ENCODE data around the gene VAC14.

Gene VAC14

DNA sequence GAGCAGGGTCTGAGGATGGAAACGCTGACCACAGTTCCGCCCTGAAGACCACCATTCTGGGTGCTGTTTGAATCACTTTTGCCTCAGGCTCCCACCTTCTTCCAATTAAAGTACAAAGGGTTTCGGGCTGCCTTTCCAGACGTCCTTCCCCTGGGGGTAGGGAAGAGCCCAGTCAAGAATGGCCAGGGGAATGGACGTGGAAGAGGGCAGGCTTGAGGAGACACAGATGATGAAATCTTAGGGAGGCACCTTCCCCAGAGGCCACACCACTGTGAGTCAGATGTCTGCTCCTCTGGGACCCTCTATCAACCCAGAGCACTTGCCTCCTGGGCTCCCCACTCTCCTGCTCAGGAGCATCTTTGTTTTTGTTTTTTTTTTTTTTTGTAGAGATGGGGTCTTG is 87.6 kb downstream of the VAC14 start:
- no peak for TF ChIP-seq POLR2AphosphoS5 (IDR thresholded peaks at IDR 0.05; ENCODE audit: low read depth, low read length)

DNA sequence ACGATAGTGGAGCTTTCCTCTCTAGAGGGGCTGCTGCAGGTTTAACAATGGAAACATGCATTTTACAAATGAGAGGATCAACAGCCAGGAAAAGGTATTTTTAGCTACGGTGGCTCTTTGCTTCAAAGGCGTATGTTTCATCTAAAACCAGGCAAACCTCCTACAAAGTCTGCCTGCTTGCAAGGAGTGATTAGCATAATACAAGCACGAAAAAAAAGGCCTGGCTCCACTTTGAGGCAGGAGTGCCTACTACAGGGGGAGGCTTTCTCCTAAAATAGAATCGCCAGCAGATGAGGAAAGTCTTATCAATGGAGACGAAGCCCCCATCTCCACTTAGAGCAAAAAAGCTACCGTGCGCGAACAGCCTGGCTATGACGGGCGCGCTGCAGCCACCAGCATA is 88.0 kb downstream of the VAC14 start:
- TF ChIP-seq SIN3A (IDR thresholded peaks at IDR 0.05; ENCODE audit: borderline replicate concordance, insufficient read depth, low read length) (no peak), TAF1 (IDR thresholded peaks at IDR 0.05; ENCODE audit: borderline replicate concordance, insufficient read depth, low read length) (no peak)
- TF ChIP-seq, protein P1, sequence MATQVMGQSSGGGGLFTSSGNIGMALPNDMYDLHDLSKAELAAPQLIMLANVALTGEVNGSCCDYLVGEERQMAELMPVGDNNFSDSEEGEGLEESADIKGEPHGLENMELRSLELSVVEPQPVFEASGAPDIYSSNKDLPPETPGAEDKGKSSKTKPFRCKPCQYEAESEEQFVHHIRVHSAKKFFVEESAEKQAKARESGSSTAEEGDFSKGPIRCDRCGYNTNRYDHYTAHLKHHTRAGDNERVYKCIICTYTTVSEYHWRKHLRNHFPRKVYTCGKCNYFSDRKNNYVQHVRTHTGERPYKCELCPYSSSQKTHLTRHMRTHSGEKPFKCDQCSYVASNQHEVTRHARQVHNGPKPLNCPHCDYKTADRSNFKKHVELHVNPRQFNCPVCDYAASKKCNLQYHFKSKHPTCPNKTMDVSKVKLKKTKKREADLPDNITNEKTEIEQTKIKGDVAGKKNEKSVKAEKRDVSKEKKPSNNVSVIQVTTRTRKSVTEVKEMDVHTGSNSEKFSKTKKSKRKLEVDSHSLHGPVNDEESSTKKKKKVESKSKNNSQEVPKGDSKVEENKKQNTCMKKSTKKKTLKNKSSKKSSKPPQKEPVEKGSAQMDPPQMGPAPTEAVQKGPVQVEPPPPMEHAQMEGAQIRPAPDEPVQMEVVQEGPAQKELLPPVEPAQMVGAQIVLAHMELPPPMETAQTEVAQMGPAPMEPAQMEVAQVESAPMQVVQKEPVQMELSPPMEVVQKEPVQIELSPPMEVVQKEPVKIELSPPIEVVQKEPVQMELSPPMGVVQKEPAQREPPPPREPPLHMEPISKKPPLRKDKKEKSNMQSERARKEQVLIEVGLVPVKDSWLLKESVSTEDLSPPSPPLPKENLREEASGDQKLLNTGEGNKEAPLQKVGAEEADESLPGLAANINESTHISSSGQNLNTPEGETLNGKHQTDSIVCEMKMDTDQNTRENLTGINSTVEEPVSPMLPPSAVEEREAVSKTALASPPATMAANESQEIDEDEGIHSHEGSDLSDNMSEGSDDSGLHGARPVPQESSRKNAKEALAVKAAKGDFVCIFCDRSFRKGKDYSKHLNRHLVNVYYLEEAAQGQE (IDR thresholded peaks at IDR 0.05; ENCODE audit: insufficient read depth in 1 of 2, low read depth in 2 of 2, low read length in 2 of 2): no peak

DNA sequence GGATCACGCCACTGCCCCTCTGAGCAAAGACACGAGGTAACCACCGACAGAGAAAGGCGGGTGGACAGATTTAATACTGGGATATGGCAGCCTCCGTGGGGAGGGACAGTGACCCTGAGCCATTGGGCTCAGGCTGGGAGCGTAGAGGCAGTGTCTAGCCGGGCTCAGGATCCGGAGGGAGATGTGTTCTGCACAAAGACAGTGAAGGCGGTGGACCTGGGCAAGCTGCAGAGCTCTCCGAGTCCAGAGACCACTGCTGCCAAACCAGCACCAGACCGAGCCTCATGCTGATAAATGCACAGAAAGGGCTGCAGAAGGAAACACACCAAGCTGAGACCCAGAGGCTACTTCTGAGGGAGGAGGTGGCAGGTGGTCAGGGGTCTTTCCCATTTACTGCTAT is 88.6 kb downstream of the VAC14 start:
- TF ChIP-seq SIN3A (IDR thresholded peaks at IDR 0.05; ENCODE audit: borderline replicate concordance, insufficient read depth, low read length) (no peak), TAF1 (IDR thresholded peaks at IDR 0.05; ENCODE audit: borderline replicate concordance, insufficient read depth, low read length) (no peak), FOXP2 (optimal IDR thresholded peaks at IDR 0.05; ENCODE audit: borderline replicate concordance, extremely low read depth, extremely low read length, insufficient read depth) (no peak), POLR2AphosphoS5 (IDR thresholded peaks at IDR 0.05; ENCODE audit: low read depth, low read length) (no peak)
- TF ChIP-seq, protein P1 (IDR thresholded peaks at IDR 0.05; ENCODE audit: insufficient read depth in 1 of 2, low read depth in 2 of 2, low read length in 2 of 2): no peak

DNA sequence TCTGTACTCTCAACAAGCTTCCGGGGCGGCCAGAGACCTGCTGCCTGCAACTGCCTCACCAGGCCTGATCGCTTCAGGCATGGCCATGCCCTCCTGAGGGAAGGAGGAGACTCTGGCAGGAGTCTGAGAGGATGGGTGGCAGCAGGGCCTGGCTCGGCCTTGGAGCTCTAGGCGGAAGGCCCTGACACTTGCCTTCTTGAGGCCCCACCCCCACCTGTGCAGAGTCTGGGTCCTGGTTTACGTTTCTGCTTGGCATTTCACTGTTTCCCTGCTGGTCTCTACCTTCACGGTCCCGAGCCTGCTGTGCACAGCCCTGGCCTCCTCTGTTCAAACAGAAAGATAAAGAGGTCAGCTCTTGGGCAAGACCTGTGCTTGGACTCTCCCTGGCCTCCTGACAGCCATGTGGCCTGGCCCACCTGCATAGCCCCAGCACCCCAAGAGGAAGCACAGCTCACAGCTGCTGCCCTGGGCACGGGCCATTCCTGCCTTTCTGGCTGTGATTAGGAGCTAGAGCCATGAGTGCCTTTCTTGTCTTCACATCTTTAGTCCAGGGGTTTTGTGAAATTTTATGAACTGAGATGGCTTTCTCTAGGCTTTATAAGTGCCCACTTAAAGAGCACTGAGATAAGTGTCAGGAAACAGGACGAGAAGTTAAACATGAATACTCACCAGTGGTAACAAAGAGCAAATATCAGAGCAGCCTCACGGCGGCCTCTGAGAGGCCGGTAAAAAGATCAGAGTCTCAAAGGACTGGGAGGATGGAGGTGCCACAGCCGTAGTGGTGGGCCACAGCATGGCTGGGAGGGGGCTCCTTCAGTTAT is 89.5 kb downstream of the VAC14 start:
- TF ChIP-seq FOXP2 (optimal IDR thresholded peaks at IDR 0.05; ENCODE audit: borderline replicate concordance, extremely low read depth, extremely low read length, insufficient read depth) (no peak), POLR2AphosphoS5 (IDR thresholded peaks at IDR 0.05; ENCODE audit: low read depth, low read length) (no peak), TAF1 (IDR thresholded peaks at IDR 0.05; ENCODE audit: borderline replicate concordance, insufficient read depth, low read length) (no peak), SIN3A (IDR thresholded peaks at IDR 0.05; ENCODE audit: borderline replicate concordance, insufficient read depth, low read length) (no peak)
- TF ChIP-seq, protein P1 (IDR thresholded peaks at IDR 0.05; ENCODE audit: insufficient read depth in 1 of 2, low read depth in 2 of 2, low read length in 2 of 2): no peak

DNA sequence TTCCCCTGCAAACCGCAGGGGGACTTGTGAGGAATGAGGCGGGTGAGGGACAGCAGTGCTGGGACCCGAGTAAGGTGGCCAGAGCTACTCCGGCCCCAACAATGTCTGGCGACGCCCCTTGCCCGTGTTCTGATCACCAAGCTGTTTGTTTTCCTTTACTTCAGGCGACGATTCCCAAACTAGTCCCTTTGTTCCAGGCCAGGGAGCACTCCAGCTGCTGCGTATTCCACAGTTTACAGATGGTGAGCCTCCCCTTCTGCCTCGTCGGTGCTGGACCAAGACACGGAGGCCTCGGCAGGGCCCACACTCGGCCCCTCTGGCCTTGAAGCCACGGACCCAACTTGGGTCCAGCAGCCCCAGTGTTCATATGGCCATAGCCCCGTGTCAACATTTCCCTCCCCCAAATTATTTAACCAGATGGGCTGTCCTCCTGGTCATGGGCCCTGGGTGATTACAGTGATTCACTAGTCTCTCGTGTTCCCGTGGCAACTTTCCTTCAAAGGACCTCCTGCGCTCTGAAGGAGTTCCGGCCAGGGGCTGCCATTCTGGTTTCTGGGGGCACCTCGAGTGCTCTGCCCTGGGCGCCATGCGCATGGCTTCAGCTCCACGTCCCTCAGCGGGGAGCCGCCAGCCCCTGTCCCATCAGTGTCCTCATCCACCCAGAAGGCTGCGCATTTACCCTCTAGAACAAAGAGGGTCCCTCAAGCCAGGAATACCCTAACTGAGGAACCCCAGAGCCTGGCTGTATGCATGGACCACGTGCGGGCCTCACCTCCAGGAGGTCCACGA is 90.3 kb downstream of the VAC14 start:
- no peak for TF ChIP-seq SIN3A (IDR thresholded peaks at IDR 0.05; ENCODE audit: borderline replicate concordance, insufficient read depth, low read length)
- no peak for TF ChIP-seq TAF1 (IDR thresholded peaks at IDR 0.05; ENCODE audit: borderline replicate concordance, insufficient read depth, low read length)
- TF ChIP-seq, protein P1 (IDR thresholded peaks at IDR 0.05; ENCODE audit: insufficient read depth in 1 of 2, low read depth in 2 of 2, low read length in 2 of 2): no peak
- TF ChIP-seq FOXP2 (optimal IDR thresholded peaks at IDR 0.05; ENCODE audit: borderline replicate concordance, extremely low read depth, extremely low read length, insufficient read depth): no peak
- TF ChIP-seq POLR2AphosphoS5 (IDR thresholded peaks at IDR 0.05; ENCODE audit: low read depth, low read length): no peak
